Activated T-cell treated with anti-CD3 and anti-CD28 coated beads, Interleukin-2, amount 50 U/mL, for 72 hours (primary cell): ENCODE results near the gene TRAPPC2B. TPM values are rescaled to one million over a fixed set of nuclear protein-coding genes. Genes with fewer than 3 reads are reported as not detected.

Source experiments
- ATAC-seq, 2 donors: fragments of 150-1000 bp; cut with Tn5 transposase; replicated peaks in 1 of 2; 2 replicates each; pipeline ENCODE4 v1.10.0; 2021; ENCODE audit warnings: moderate library complexity in 2 of 2, mild to moderate bottlenecking in 1 of 2
- DNase-seq, 2 donors: peaks; one replicate each; pipeline ENCODE4 v3.0.0; 2021 to 2022; ENCODE audit warnings: mixed read lengths in 1 of 2
- H3K27ac Mint-ChIP-seq: one replicate; pipeline ENCODE4 v1.8.0; 2022; ENCODE audit warnings: mild to moderate bottlenecking, moderate library complexity, mixed read lengths
- H3K27me3 Mint-ChIP-seq: one replicate; pipeline ENCODE4 v1.8.0; 2022; ENCODE audit warnings: low read depth, mixed read lengths
- H3K36me3 Mint-ChIP-seq, 2 donors: one replicate each; pipeline ENCODE4 v1.8.0; 2022; ENCODE audit warnings: mixed read lengths in 2 of 2, mild to moderate bottlenecking in 1 of 2; ENCODE audit not compliant: insufficient read depth in 2 of 2
- H3K4me1 Mint-ChIP-seq: one replicate; pipeline ENCODE4 v1.8.0; 2022; ENCODE audit warnings: low read depth, mixed read lengths
- H3K4me3 Mint-ChIP-seq, 2 donors: one replicate each; pipeline ENCODE4 v1.8.0; 2022; ENCODE audit warnings: mild to moderate bottlenecking in 2 of 2, mixed read lengths in 2 of 2, moderate library complexity in 2 of 2
- H3K9me3 Mint-ChIP-seq, 2 donors: one replicate each; pipeline ENCODE4 v1.8.0; 2022; ENCODE audit warnings: mixed read lengths in 2 of 2
- total RNA-seq, 2 donors: library from RNA; stranded (reverse); gene quantifications; one replicate each; pipeline ENCODE4 v1.2.3, GENCODE V29; 2022

TRAPPC2B gene
- total RNA-seq, 2 donors from 2014 or later = 7.3 to 8.5 TPM

DNA sequence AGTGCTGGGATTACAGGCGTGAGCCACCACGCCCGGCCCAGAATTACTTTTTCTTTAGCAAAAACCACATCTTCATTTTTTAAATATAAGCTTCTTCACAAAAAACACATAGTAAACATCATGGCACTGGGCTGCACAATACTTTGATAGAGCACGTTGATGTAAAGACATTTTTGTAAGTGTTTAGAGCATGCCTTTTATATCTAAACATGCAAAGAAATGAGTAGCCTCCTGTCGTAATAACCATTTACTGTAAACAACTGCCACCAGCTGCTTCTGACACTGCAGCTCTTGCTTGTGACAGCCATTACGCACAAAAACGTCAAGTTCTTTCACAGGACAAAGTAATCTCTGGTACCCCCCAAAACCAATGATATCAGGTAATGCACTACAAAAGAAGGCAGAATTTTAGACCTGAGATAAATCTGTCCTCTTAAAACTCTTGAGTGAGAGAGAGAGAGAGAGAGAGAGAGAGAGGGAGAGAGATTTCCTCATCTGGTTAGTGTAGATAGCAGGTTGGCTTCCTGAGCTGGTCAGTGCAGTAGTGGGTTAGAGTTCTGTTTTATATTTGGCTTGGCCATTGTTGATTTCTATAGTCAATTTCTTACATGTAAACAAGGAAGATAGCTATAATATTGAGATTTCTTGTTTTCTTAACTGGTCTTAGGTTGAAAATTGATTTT, 19.6 kb downstream of the TRAPPC2B start:
- no peak overlapping the region for H3K27ac Mint-ChIP-seq
- H3K9me3 Mint-ChIP-seq = peaks cover 18 to 25% of the 10 kb centered on the region in 2 donors
- no peak overlapping the region for H3K4me3 Mint-ChIP-seq
- peaks cover 18 to 30% of the 10 kb centered on the region in 2 donors for H3K36me3 Mint-ChIP-seq
- no peaks in the 10 kb centered on the region for H3K4me1 Mint-ChIP-seq
- H3K27me3 Mint-ChIP-seq = no peaks in the 10 kb centered on the region
- no peak for ATAC-seq
- no peak for DNase-seq

DNA sequence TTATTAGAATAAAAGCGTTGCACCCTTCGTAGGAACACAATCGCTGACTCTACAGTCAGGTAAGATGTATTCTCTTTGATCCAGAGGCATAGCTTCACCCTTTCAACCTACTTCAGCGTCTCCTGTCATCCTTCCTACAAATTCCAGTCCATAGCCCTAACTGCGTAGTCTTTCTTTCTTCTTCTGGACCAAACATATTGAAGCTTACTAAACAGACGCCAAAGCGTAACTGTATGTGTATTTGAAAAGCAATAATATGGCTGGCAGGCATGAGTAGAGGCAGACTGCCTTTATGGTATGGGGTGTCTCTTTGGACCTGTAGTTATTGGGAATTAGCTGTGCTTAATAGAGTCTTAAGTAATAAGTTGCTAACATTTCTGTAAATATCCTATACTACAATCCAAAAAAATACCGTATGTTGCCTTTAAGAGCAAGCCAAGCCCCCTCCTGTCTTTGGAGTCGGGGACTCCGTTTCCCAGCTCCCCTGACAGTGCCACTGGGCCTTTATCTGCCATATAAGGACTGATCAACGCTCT, 25.9 kb downstream of the TRAPPC2B start:
- no peak for ATAC-seq
- peak overlapping the region; percentile 96 for H3K4me3 Mint-ChIP-seq
- peaks cover 17 to 50% of the 10 kb centered on the region in 2 donors for H3K36me3 Mint-ChIP-seq
- no peak for DNase-seq
- H3K27ac Mint-ChIP-seq = peak overlapping the region; percentile 86
- H3K27me3 Mint-ChIP-seq = no peaks in the 10 kb centered on the region
- H3K4me1 Mint-ChIP-seq = peaks cover 24% of the 10 kb centered on the region
- H3K9me3 Mint-ChIP-seq = peaks cover 5 to 7% of the 10 kb centered on the region in 2 donors

DNA sequence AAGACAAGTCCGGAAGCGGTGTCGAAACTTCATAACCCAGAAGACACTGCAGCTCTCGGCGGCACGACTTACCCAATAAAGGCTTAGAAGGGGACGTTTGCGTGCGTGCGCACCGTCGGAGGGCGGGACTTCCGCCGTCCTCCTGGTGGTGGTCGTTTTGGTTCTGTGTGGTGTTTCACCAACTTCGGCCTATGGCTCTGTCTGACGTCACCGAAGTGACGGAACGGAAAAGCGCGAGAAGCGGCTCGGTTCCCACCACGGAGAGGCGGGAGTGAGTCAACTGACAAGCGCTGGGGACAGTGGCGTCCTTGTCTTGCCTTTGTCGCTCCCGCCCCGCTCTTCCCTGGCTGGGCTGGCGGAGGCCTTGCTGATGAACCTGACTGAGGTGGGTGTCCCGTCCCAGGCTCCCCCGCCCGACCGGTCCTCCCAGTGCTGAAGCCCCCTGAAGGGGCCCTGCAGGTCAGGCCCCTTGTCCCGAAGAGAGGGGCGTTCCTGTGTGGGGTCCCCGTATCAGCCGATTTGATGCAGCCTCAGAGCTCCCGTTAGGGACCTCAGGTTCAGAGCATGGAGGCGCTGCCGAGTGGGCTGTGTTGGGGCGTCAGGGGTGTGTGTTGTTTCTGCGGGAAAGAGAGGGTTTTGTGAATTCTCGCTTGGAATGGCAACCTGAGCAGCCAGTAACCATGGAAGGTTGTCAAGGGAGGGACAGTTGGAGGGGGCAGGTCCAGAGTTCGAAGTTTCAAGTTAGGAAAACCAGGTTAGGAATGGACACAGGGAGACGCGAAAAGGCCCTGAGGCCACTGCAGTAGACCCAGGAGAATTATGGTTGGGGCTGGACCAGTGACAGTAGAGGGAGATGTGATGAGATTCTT, 26.6 kb downstream of the TRAPPC2B start, which contains the start of gene ZNF548:
TSS of gene ZNF548 (plus strand) at position 125 of the 869 bp plus-strand sequence. CDS start at position 371, 246 bp downstream.
- DNase-seq (peak; percentile 97), ATAC-seq (peak; percentile 96 to 97)
- peaks cover 29% of the 10 kb centered on the region for H3K4me1 Mint-ChIP-seq
- no peaks in the 10 kb centered on the region for H3K27me3 Mint-ChIP-seq
- peaks cover 11 to 12% of the 10 kb centered on the region in 2 donors for H3K9me3 Mint-ChIP-seq
- peak within 1 kb of the TSS; percentile 96 for H3K4me3 Mint-ChIP-seq
- H3K27ac Mint-ChIP-seq = peak within 1 kb of the TSS; percentile 86
- peaks cover 24 to 55% of the 10 kb centered on the region in 2 donors for H3K36me3 Mint-ChIP-seq

DNA sequence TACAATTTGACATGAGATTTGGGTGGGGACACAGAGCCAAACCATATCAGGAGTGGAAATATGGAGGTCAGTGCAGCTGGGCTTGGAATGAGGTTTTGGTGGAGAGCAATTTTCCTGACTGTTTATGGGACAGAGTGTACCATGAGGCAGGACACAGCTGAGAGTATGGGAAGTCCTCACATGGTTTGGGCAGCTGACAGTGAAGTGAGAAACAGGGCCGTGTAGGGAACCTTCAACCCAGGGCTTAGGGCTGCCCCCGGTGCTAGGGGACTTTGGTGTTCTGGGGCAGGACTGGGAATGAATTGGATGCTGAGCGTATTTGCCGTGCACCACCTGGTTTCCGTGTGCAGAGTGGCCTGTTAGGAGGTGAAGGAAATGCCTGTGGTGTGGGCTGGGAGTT, 32.4 kb downstream of the TRAPPC2B start:
- H3K27me3 Mint-ChIP-seq = no peaks in the 10 kb centered on the region
- H3K9me3 Mint-ChIP-seq = peaks cover 30 to 32% of the 10 kb centered on the region in 2 donors
- peaks cover 59 to 83% of the 10 kb centered on the region in 2 donors for H3K36me3 Mint-ChIP-seq
- H3K4me3 Mint-ChIP-seq = no peak overlapping the region
- ATAC-seq = no peak
- H3K4me1 Mint-ChIP-seq = peaks cover 17% of the 10 kb centered on the region
- no peak for DNase-seq
- H3K27ac Mint-ChIP-seq = no peak overlapping the region

DNA sequence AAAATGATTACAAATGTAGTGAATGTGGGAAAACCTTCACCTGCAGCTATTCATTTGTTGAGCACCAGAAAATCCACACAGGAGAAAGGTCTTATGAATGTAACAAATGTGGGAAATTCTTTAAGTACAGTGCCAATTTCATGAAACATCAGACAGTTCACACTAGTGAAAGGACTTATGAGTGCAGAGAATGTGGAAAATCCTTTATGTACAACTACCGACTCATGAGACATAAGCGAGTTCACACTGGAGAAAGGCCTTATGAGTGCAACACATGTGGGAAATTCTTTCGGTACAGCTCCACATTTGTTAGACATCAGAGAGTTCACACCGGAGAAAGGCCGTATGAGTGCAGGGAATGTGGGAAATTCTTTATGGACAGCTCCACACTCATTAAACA, 35.5 kb downstream of the TRAPPC2B start:
- H3K27ac Mint-ChIP-seq = no peak overlapping the region
- H3K36me3 Mint-ChIP-seq = peaks cover 54 to 71% of the 10 kb centered on the region in 2 donors

DNA sequence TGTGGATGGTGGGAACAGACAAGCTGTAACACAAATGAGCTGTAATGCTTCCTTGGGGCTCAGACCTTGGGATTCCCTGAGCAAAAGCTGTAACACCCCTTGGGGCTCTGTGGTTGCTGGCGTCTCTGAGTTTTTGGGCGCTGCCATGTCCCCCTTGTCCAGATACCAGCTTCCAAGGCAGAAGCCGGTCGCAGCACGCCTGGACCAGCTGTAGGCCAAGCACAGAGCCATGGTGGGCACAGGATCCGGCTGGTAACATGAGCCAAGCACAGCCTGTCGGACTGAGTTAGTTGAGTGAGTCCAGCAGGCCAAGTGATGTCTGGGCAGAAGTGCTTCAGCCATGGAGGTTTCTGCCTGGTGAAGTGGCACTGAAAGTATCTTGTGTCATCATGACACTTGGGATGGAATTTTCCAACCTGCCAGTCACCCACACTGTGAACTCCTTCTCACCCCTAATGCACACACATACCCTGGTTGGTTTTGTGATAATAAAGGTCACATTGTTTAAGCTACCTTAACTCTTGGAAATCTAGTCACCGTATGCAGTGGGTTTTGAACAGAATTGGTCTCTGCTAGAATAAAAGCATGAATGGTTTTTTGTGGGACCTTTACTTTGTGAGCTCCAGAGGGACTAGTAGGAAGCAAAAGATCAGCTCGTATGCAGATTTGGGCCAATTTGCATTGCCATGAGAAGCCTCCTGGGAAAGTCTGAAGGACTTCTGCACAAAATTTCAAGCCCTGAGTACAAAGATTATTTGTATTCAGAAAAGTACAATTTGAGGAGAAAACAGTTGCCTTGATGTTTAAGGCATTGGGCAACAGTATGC, 40.6 kb downstream of the TRAPPC2B start:
- peaks cover 0 to 9% of the 10 kb centered on the region in 2 donors for H3K9me3 Mint-ChIP-seq
- H3K4me3 Mint-ChIP-seq = no peak overlapping the region
- DNase-seq = no peak
- ATAC-seq = no peak
- peaks cover 9 to 22% of the 10 kb centered on the region in 2 donors for H3K36me3 Mint-ChIP-seq
- H3K27me3 Mint-ChIP-seq = no peaks in the 10 kb centered on the region
- H3K27ac Mint-ChIP-seq = no peak overlapping the region
- no peaks in the 10 kb centered on the region for H3K4me1 Mint-ChIP-seq

More for the DNA sequence above, 35.5 kb downstream of the TRAPPC2B start:
- ATAC-seq = no peak
- no peak for DNase-seq
- Mint-ChIP-seq H3K4me3 (no peak overlapping the region), H3K4me1 (peaks cover 9% of the 10 kb centered on the region), H3K27me3 (no peaks in the 10 kb centered on the region), H3K9me3 (peaks cover 31 to 35% of the 10 kb centered on the region in 2 donors)

DNA sequence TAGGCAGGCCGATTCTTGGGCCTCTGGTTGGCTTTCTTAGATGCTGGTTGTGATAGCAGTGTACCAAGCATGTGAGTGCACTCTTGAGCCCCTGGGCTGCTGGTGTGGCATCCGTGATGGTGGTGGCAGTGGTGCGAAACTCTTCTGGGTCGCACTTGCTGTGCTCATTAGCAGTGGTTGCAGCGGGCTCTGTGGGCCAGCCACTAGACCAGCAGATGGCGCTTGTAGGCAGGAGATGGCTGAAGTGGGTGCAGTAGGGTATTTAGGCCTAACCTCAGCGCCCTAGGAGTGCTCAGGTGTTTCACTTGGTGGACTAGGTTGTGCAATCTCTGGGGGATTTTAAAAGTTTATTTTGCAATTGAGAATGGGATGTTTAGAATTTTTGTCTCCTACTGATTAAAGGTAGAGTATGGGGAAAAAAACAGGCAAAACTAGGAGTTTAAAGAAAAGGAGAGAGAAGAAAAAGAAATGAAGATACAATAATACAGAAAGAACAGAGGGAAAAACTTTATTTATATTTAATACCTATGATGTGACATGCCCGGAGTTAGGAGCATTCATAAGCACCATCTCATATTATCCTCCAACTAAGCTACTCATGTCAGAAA, 43.3 kb downstream of the TRAPPC2B start:
- H3K27ac Mint-ChIP-seq = peak overlapping the region; percentile 76
- peak; percentile 53 to 54 for ATAC-seq
- peaks cover 0 to 8% of the 10 kb centered on the region in 2 donors for H3K9me3 Mint-ChIP-seq

DNA sequence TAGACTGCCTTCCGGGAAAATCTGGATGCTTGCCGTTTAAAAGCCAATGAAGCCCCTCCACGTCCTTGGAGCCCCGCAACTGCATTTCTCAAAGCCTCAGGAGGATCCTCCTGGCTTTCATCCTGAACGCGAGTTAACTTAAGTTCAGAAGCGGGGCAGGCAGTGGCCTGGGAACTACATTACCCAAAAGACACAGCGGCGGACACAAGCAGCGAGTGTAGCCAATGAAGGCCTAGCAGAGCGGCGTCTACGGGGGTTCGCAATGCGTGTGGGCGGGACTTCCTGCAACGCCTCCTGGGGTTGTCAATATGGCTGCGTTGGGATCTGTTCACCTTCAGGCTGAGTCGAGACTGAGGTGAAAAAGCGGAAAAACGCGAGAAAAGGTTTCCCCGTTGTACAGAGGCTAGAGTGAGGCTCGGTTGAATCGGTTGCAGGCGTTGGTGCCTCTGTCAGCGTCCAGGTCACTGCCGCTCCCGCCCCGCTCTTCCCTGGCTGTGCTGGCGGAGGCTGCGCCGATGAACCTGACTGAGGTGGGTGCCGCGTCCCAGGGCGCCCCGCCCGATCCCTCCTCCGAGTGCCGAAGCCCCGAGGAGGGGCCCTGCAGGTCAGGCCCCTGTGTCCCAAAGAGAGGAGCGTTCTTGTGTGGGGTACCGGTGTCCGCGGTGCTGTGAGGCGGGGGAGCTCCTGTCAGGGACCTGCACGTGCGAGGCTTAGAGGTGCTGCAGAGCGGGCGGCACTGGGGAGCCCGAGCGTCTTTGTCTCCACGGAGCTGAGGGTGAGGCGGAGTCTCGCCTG, 47.7 kb downstream of the TRAPPC2B start, which contains the start of gene ZNF17:
TSS of gene ZNF17 (plus strand) at position 285 of the 795 bp plus-strand sequence. CDS start 2,455 bp downstream, outside the sequence.
- no peaks in the 10 kb centered on the region for H3K27me3 Mint-ChIP-seq
- ATAC-seq (peak; percentile 100), DNase-seq (peak; percentile 89 to 96)
- H3K36me3 Mint-ChIP-seq = peaks cover 17 to 20% of the 10 kb centered on the region in 2 donors
- peak within 1 kb of the TSS; percentile 91 to 98 for H3K4me3 Mint-ChIP-seq
- peaks cover 9 to 12% of the 10 kb centered on the region in 2 donors for H3K9me3 Mint-ChIP-seq
- peaks cover 25% of the 10 kb centered on the region for H3K4me1 Mint-ChIP-seq
- H3K27ac Mint-ChIP-seq = peak within 1 kb of the TSS; percentile 49

More for the DNA sequence above, 43.3 kb downstream of the TRAPPC2B start:
- Mint-ChIP-seq H3K27me3 (no peaks in the 10 kb centered on the region), H3K4me1 (peaks cover 11% of the 10 kb centered on the region), H3K4me3 (no peak overlapping the region), H3K36me3 (peaks cover 2 to 6% of the 10 kb centered on the region in 2 donors)
- DNase-seq = peak; percentile 76 to 81

Other genes starting within 250 kb of the TRAPPC2B start
- not detected for gene USP29, start 243.6 kb upstream of the TRAPPC2B start, total RNA-seq
- not detected for gene ZIM3, start 218.3 kb upstream of the TRAPPC2B start, total RNA-seq
- gene DUXA, start 196.1 kb upstream of the TRAPPC2B start, total RNA-seq = not detected
- gene ZNF264, start 172.1 kb upstream of the TRAPPC2B start, total RNA-seq = 10 to 100 TPM; 38.7 to 43.3 TPM
- 1 to 10 TPM; 2.2 to 4.3 TPM for gene AURKC, start 132.5 kb upstream of the TRAPPC2B start, total RNA-seq
- 10 to 100 TPM; 14.4 to 16.2 TPM for gene ZNF805, start 122.9 kb upstream of the TRAPPC2B start, total RNA-seq
- 100 to 1,000 TPM; 114 to 129 TPM for gene ZNF460, start 83.1 kb upstream of the TRAPPC2B start, total RNA-seq
- gene ZNF543, start 43.1 kb upstream of the TRAPPC2B start, total RNA-seq = 1 to 10 TPM; 8.4 to 9.0 TPM
- gene ZNF304, start 12.3 kb upstream of the TRAPPC2B start, total RNA-seq = 1 to 10 TPM; 8.1 to 8.3 TPM
- 1 to 10 TPM; 3.9 to 4.5 TPM for gene ZNF547, start within 50 bp of the TRAPPC2B start, total RNA-seq
- 10 to 100 TPM; 40.4 to 62.8 TPM for gene ZNF548, start 26.3 kb downstream of the TRAPPC2B start, total RNA-seq
- 10 to 100 TPM; 11.0 to 12.0 TPM for gene ZNF17, start 47.6 kb downstream of the TRAPPC2B start, total RNA-seq
- 10 to 100 TPM; 16.5 to 18.0 TPM for gene ZNF749, start 71.8 kb downstream of the TRAPPC2B start, total RNA-seq
- 1 to 10 TPM in 1 of 2 donors, under 1 TPM in 1; 0.37 to 1.1 TPM for gene VN1R1, start 93.6 kb downstream of the TRAPPC2B start, total RNA-seq
- 1 to 10 TPM; 6.4 to 7.7 TPM for gene ZNF772, start 114.0 kb downstream of the TRAPPC2B start, total RNA-seq
- 10 to 100 TPM; 10.2 to 11.1 TPM for gene ZNF419, start 124.2 kb downstream of the TRAPPC2B start, total RNA-seq
- gene ZNF773, start 136.4 kb downstream of the TRAPPC2B start, total RNA-seq = 10 to 100 TPM; 11.9 to 12.7 TPM
- 1 to 10 TPM; 6.8 to 6.9 TPM for gene ZNF549, start 163.8 kb downstream of the TRAPPC2B start, total RNA-seq
- gene ZNF550, start 196.3 kb downstream of the TRAPPC2B start, total RNA-seq = 10 to 100 TPM; 12.2 to 12.9 TPM
- 1 to 10 TPM; 3.2 to 5.5 TPM for gene ZNF416, start 215.4 kb downstream of the TRAPPC2B start, total RNA-seq
- gene ZIK1, start 220.6 kb downstream of the TRAPPC2B start, total RNA-seq = 1 to 10 TPM; 5.1 to 9.0 TPM
- 1 to 10 TPM; 5.6 to 7.9 TPM for gene ZNF530, start 236.3 kb downstream of the TRAPPC2B start, total RNA-seq